Parathyroid adenoma (tissue), 2 donors: Measurements from ENCODE around the gene PALM2AKAP2.

Source experiments
- H2AFZ ChIP-seq: fragments of 300-600 bp; sonication (generic); one replicate; pipeline ENCODE4 v1.7.0; 2017; ENCODE audit warnings: antibody characterized with exemption, mild to moderate bottlenecking
- H3K27ac ChIP-seq: fragments of 300-600 bp; sonication (generic); one replicate; pipeline ENCODE4 v1.7.0; 2017
- H3K27me3 ChIP-seq: fragments of 300-600 bp; sonication (generic); one replicate; pipeline ENCODE4 v1.7.0; 2017; ENCODE audit warnings: low read length; ENCODE audit not compliant: control insufficient read depth, insufficient read depth
- H3K36me3 ChIP-seq: fragments of 300-600 bp; sonication (generic); one replicate; pipeline ENCODE4 v1.7.0; 2017; ENCODE audit warnings: low read length; ENCODE audit not compliant: control insufficient read depth, insufficient read depth
- H3K4me1 ChIP-seq: fragments of 300-600 bp; sonication (generic); one replicate; pipeline ENCODE4 v1.7.0; 2017; ENCODE audit warnings: control low read depth
- H3K4me2 ChIP-seq: fragments of 300-600 bp; sonication (generic); one replicate; pipeline ENCODE4 v1.7.0; 2017; ENCODE audit warnings: low read length
- H3K4me3 ChIP-seq: fragments of 300-600 bp; sonication (generic); one replicate; pipeline ENCODE4 v1.7.0; 2017; ENCODE audit warnings: low read depth, low read length
- H3K79me2 ChIP-seq: fragments of 300-600 bp; sonication (generic); one replicate; pipeline ENCODE4 v1.7.0; 2017; ENCODE audit warnings: control low read depth
- H3K9ac ChIP-seq: fragments of 300-600 bp; sonication (generic); one replicate; pipeline ENCODE4 v1.7.0; 2017; ENCODE audit warnings: mild to moderate bottlenecking
- H3K9me3 ChIP-seq: fragments of 300-600 bp; sonication (generic); one replicate; pipeline ENCODE4 v1.7.0; 2017; ENCODE audit warnings: low read length; ENCODE audit not compliant: control insufficient read depth
- CTCF ChIP-seq: fragments of 300-600 bp; sonication (generic); IDR thresholded peaks from one replicate; pipeline ENCODE4 v1.7.0; 2017; ENCODE audit warnings: antibody characterized with exemption, mild to moderate bottlenecking
- donor health status: primary hyperparathyroidism.

The PALM2AKAP2 gene

GRCh38 chr9:109787735-109788134, 7.7 kb downstream of the PALM2AKAP2 start:
- H3K4me2 ChIP-seq, result no peak overlapping the region
- no peaks in the 10 kb centered on the region for H3K9me3 ChIP-seq
- H3K79me2 ChIP-seq, result no peaks in the 10 kb centered on the region
- no peak overlapping the region for H3K4me3 ChIP-seq
- no peak overlapping the region for H2AFZ ChIP-seq
- TF ChIP-seq CTCF, result no peak
- no peaks in the 10 kb centered on the region for H3K4me1 ChIP-seq
- H3K9ac ChIP-seq, result no peak overlapping the region
- no peaks in the 10 kb centered on the region for H3K36me3 ChIP-seq
- H3K27ac ChIP-seq, result no peak overlapping the region
- no peaks in the 10 kb centered on the region for H3K27me3 ChIP-seq

GRCh38 chr9:109789556-109789955, 9.6 kb downstream of the PALM2AKAP2 start:
- no peak overlapping the region for H3K9ac ChIP-seq
- H3K36me3 ChIP-seq, result no peaks in the 10 kb centered on the region
- no peak overlapping the region for H3K4me2 ChIP-seq
- H3K27ac ChIP-seq, result no peak overlapping the region
- no peak for TF ChIP-seq CTCF
- no peaks in the 10 kb centered on the region for H3K9me3 ChIP-seq
- no peak overlapping the region for H3K4me3 ChIP-seq
- H3K79me2 ChIP-seq, result no peaks in the 10 kb centered on the region
- no peaks in the 10 kb centered on the region for H3K4me1 ChIP-seq
- H2AFZ ChIP-seq, result no peak overlapping the region
- no peaks in the 10 kb centered on the region for H3K27me3 ChIP-seq

- Histone ChIP-seq H3K4me1 (no peaks in the 10 kb centered on the region), H3K9me3 (no peaks in the 10 kb centered on the region), H3K36me3 (no peaks in the 10 kb centered on the region), H3K9ac (no peak overlapping the region), H3K4me2 (no peak overlapping the region), H3K4me3 (no peak overlapping the region), H3K27ac (no peak overlapping the region), H2AFZ (no peak overlapping the region), H3K27me3 (no peaks in the 10 kb centered on the region), H3K79me2 (no peaks in the 10 kb centered on the region)
- no peak for TF ChIP-seq CTCF
These were observed 10.0 kb downstream of the PALM2AKAP2 start for GRCh38 chr9:109789971-109790370.

DNA sequence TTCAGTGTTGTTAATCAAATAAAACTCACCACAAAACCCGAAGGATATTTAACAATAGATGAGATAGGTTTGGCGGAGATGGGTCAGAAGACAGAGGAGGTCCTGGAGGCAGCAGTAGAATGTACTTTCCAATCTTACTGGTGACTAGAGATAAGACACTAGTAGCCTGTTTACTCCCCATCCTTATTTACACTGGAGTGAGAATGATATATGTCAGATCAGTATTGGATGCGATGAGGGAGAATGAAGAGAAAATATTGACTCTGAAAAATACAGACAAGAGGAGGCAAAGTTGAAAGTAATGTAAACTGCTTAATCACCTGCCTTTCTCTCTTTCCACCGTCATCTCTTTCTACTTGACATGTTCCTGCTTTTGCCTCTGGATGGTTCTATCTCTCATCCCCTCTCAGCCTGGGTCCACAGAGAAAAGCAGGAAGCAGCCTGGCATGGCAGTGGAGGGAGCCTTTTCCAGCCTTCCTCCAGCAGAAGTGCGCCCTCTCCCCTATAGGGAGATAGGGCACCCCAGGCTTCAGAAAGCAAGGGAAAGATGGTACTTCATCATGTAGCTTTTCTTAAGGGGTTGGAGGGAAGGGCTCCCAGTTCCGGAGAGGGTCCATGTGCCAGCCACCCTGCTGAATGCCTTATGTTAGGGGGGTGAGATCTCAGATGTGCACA, 11.1 kb downstream of the PALM2AKAP2 start:
- H3K4me2 ChIP-seq, result no peak overlapping the region
- H3K27me3 ChIP-seq, result no peaks in the 10 kb centered on the region
- no peaks in the 10 kb centered on the region for H3K4me1 ChIP-seq
- no peak overlapping the region for H3K27ac ChIP-seq
- TF ChIP-seq CTCF, result no peak
- no peak overlapping the region for H2AFZ ChIP-seq
- H3K9me3 ChIP-seq, result no peaks in the 10 kb centered on the region
- no peaks in the 10 kb centered on the region for H3K79me2 ChIP-seq
- H3K36me3 ChIP-seq, result no peaks in the 10 kb centered on the region
- no peak overlapping the region for H3K4me3 ChIP-seq
- no peak overlapping the region for H3K9ac ChIP-seq

- H3K36me3 ChIP-seq, result no peaks in the 10 kb centered on the region
- no peaks in the 10 kb centered on the region for H3K4me1 ChIP-seq
- no peaks in the 10 kb centered on the region for H3K79me2 ChIP-seq
- no peaks in the 10 kb centered on the region for H3K27me3 ChIP-seq
- TF ChIP-seq CTCF, result no peak
- H3K27ac ChIP-seq, result no peak overlapping the region
- no peaks in the 10 kb centered on the region for H3K9me3 ChIP-seq
- no peak overlapping the region for H2AFZ ChIP-seq
- no peak overlapping the region for H3K4me3 ChIP-seq
- no peak overlapping the region for H3K9ac ChIP-seq
- no peak overlapping the region for H3K4me2 ChIP-seq
These were observed 11.7 kb downstream of the PALM2AKAP2 start for GRCh38 chr9:109791747-109792146.
